Thyroid gland (tissue), 4 donors: Measurements from ENCODE around the gene PAK1.

ENCODE experiments used
- POLR2A ChIP-seq, 2 donors: fragments of 450-650 bp; IDR thresholded peaks; one replicate each; pipeline ENCODE4 v1.6.1; 2017; ENCODE audit warnings: antibody characterized with exemption in 2 of 2, mild to moderate bottlenecking in 2 of 2, moderate library complexity in 1 of 2
- TF ChIP-seq, protein P1 (sequence below), 6 experiments: fragments of 200-600 bp in 3 of 6; fragments of 450-650 bp in 3 of 6; sonication (generic) in 3 of 6; IDR thresholded peaks; one replicate each; pipeline ENCODE4 v1.5.1; 2016 to 2019; ENCODE audit warnings: antibody characterized with exemption in 6 of 6, mild to moderate bottlenecking in 2 of 6, inconsistent platforms in 1 of 6, moderate library complexity in 1 of 6

DNA sequence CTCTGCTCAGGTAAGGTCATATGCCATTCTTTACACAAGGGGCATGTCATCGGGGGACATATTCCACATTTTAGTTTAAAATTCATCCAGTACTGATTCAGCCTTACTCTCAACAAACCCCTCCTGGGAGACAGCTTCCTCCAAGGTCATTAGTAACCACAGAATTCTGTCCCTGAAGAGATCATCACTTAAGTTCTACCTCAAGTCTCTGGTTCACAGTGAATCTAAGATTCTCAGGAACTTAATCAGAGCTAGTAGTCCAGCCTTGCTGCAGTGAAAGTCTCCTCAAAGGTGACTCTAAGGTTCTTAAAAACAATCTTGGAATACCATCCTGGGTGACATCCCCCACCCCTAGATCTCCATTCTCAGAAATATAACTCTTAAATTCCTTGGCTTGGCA, 153.5 kb downstream of the PAK1 start:
- TF ChIP-seq, protein P1, sequence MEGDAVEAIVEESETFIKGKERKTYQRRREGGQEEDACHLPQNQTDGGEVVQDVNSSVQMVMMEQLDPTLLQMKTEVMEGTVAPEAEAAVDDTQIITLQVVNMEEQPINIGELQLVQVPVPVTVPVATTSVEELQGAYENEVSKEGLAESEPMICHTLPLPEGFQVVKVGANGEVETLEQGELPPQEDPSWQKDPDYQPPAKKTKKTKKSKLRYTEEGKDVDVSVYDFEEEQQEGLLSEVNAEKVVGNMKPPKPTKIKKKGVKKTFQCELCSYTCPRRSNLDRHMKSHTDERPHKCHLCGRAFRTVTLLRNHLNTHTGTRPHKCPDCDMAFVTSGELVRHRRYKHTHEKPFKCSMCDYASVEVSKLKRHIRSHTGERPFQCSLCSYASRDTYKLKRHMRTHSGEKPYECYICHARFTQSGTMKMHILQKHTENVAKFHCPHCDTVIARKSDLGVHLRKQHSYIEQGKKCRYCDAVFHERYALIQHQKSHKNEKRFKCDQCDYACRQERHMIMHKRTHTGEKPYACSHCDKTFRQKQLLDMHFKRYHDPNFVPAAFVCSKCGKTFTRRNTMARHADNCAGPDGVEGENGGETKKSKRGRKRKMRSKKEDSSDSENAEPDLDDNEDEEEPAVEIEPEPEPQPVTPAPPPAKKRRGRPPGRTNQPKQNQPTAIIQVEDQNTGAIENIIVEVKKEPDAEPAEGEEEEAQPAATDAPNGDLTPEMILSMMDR (IDR thresholded peaks at IDR 0.05), result no peak
- no peak for TF ChIP-seq POLR2A (IDR thresholded peaks at IDR 0.05)
